Measurements from ENCODE around the gene NKX6-2. TPM values are rescaled to one million over a fixed set of nuclear protein-coding genes. Genes with fewer than 3 reads are reported as not detected.

The NKX6-2 gene
- total RNA-seq (2014; rRNA removed; shearing (Covaris generic)) (0.24 TPM in 1 of 2 replicates, not detected in the other), polyA plus RNA-seq (2016; fragmentation: Nextera tagmentation; extraction: Ambion mirVana) (9.3 and 10.9 TPM in 2 replicates)
- long read RNA-seq = 0 reads

GRCh38 chr10:132785723-132786475, at the start of gene NKX6-2:
Gene NKX6-2 (minus strand): TSS chr10:132786147. CDS start chr10:132785948, 199 bp downstream.
- Mint-ChIP-seq H3K4me3 (peak within 1 kb of the TSS; percentile 54), H3K36me3 (ENCODE audit: low read depth) (peaks cover 3% of the 10 kb centered on the region; the same call in 2 of the 3 replicates), H3K27ac (no peak within 1 kb of the TSS), H3K27me3 (ENCODE audit: insufficient read depth, low read depth, poor library complexity) (peaks cover 78% of the 10 kb centered on the region), H3K4me1 (peaks cover 14% of the 10 kb centered on the region), H3K9me3 (no peaks in the 10 kb centered on the region)
- TF ChIP-seq STAT1 (IDR thresholded peaks at IDR 0.05; ENCODE audit: unreplicated experiment) (no peak), EZH2 (IDR thresholded peaks at IDR 0.05; ENCODE audit: low read depth, unreplicated experiment) (peak; percentile 89), EZH2phosphoT487 (IDR thresholded peaks at IDR 0.05; ENCODE audit: unreplicated experiment) (no peak)
- Histone ChIP-seq H3K9me2 (ENCODE audit: insufficient read depth) (no peaks in the 10 kb centered on the region), H3K79me2 (replicated peaks; ENCODE audit: insufficient read depth) (no peaks in the 10 kb centered on the region), H2AFZ (no peak within 1 kb of the TSS), H3K27ac (ENCODE audit: low read depth) (no peak within 1 kb of the TSS), H4K20me1 (replicated peaks; ENCODE audit: insufficient read depth) (peaks cover 12% of the 10 kb centered on the region), H3K4me2 (peak within 1 kb of the TSS; percentile 74), H3K4me3 (peak within 1 kb of the TSS; percentile 58), H3K36me3 (ENCODE audit: insufficient read depth) (no peaks in the 10 kb centered on the region), H3K27me3 (ENCODE audit: insufficient read depth) (peaks cover 89% of the 10 kb centered on the region), H3F3A (replicated peaks; ENCODE audit: low read depth) (no peaks in the 10 kb centered on the region), H3K4me1 (ENCODE audit: insufficient read depth) (peaks cover 7% of the 10 kb centered on the region)
- ATAC-seq (no peak), DNase-seq (ENCODE audit: low spot score) (peak; percentile 61)

GRCh38 chr10:132834891-132835847, 49.2 kb upstream of the NKX6-2 start:
- no peaks in the 10 kb centered on the region for H3K36me3 Mint-ChIP-seq (ENCODE audit: low read depth)
- H2AFZ ChIP-seq = no peak overlapping the region
- H3K4me3 ChIP-seq = no peak overlapping the region
- no peaks in the 10 kb centered on the region for H3K79me2 ChIP-seq (replicated peaks; ENCODE audit: insufficient read depth)
- H3K4me1 ChIP-seq (ENCODE audit: insufficient read depth) = no peaks in the 10 kb centered on the region
- no peak overlapping the region for H3K4me2 ChIP-seq
- peaks cover 3% of the 10 kb centered on the region; the same call in 1 of the 3 replicates for H3K9me3 Mint-ChIP-seq
- H3K27ac ChIP-seq (ENCODE audit: low read depth) = no peak overlapping the region
- ATAC-seq = no peak; the same call in 2 of the 3 replicates
- no peak overlapping the region for H3K4me3 Mint-ChIP-seq
- H3K27me3 Mint-ChIP-seq (ENCODE audit: insufficient read depth, low read depth, poor library complexity) = peaks cover 5% of the 10 kb centered on the region
- peaks cover 8% of the 10 kb centered on the region; the same call in 1 of the 2 replicates for H3F3A ChIP-seq (replicated peaks; ENCODE audit: low read depth)
- H3K4me1 Mint-ChIP-seq = no peaks in the 10 kb centered on the region
- H4K20me1 ChIP-seq (replicated peaks; ENCODE audit: insufficient read depth) = no peaks in the 10 kb centered on the region; the same call in 1 of the 2 replicates
- H3K27me3 ChIP-seq (ENCODE audit: insufficient read depth) = no peaks in the 10 kb centered on the region
- H3K36me3 ChIP-seq (ENCODE audit: insufficient read depth) = no peaks in the 10 kb centered on the region
- DNase-seq (ENCODE audit: low spot score) = no peak
- no peak overlapping the region for H3K27ac Mint-ChIP-seq
- no peaks in the 10 kb centered on the region for H3K9me2 ChIP-seq (ENCODE audit: insufficient read depth)
- TF ChIP-seq POLR2AphosphoS5 (IDR thresholded peaks at IDR 0.05; ENCODE audit: low read depth) (no peak), STAT1 (IDR thresholded peaks at IDR 0.05; ENCODE audit: unreplicated experiment) (no peak), ZNF331 (CRISPR knock-in tag; IDR thresholded peaks at IDR 0.05; ENCODE audit: low read depth) (no peak), CTCF (conservative IDR thresholded peaks at IDR 0.05; ENCODE audit: low read depth in 2 of 2) (no peak), NANOG (IDR thresholded peaks at IDR 0.05; ENCODE audit: borderline replicate concordance) (no peak), JUNB (IDR thresholded peaks at IDR 0.05; ENCODE audit: unreplicated experiment) (no peak), ZNF114 (CRISPR knock-in tag; IDR thresholded peaks at IDR 0.05) (no peak), ZNF462 (CRISPR knock-in tag; IDR thresholded peaks at IDR 0.05) (no peak)
